ENCODE measurements around the gene AGAP4.
"Not testable (repeated sequence)": the region's sequence is repeated elsewhere in the genome, so short reads cannot be mapped to it uniquely, and the experiment has no call there.

Gene AGAP4

GRCh38 chr10:45817912-45818311, 29.4 kb downstream of the AGAP4 start:
- H3K4me1 ChIP-seq (ENCODE audit: control insufficient read depth, insufficient read depth, low read length) = no peaks in the 10 kb centered on the region
- H3K27me3 ChIP-seq (ENCODE audit: control insufficient read depth, insufficient read depth, low read length) = no peaks in the 10 kb centered on the region
- H3K4me3 ChIP-seq (ENCODE audit: low read length) = no peak overlapping the region
- no peaks in the 10 kb centered on the region for H3K9me3 ChIP-seq (replicated peaks; ENCODE audit: low read length)
- no peaks in the 10 kb centered on the region for H3K36me3 ChIP-seq (ENCODE audit: insufficient read depth, low read length)
- H3K4me2 ChIP-seq (ENCODE audit: low read length) = no peak overlapping the region
- H3K9ac ChIP-seq (ENCODE audit: low read depth, low read length) = no peak overlapping the region

GRCh38 chr10:45817130-45817859, 30.0 kb downstream of the AGAP4 start:
- Histone ChIP-seq H3K9ac (ENCODE audit: low read depth, low read length) (no peak overlapping the region), H3K4me3 (ENCODE audit: low read length) (no peak overlapping the region), H3K36me3 (ENCODE audit: insufficient read depth, low read length) (no peaks in the 10 kb centered on the region), H3K4me1 (ENCODE audit: control insufficient read depth, insufficient read depth, low read length) (no peaks in the 10 kb centered on the region), H3K27me3 (ENCODE audit: control insufficient read depth, insufficient read depth, low read length) (no peaks in the 10 kb centered on the region), H3K4me2 (ENCODE audit: low read length) (no peak overlapping the region), H3K9me3 (replicated peaks; ENCODE audit: low read length) (no peaks in the 10 kb centered on the region)

- H3K4me2 ChIP-seq (ENCODE audit: low read length) = not testable (repeated sequence)
Observed at GRCh38 chr10:45814146-45814545, 33.2 kb downstream of the AGAP4 start.

GRCh38 chr10:45812959-45813358, 34.3 kb downstream of the AGAP4 start:
- not testable (repeated sequence) for H3K4me1 ChIP-seq (ENCODE audit: control insufficient read depth, insufficient read depth, low read length); H3K9me3 ChIP-seq (replicated peaks; ENCODE audit: low read length)

More at GRCh38 chr10:45814146-45814545, 33.2 kb downstream of the AGAP4 start:
- H3K9ac ChIP-seq (ENCODE audit: low read depth, low read length); H3K4me1 ChIP-seq (ENCODE audit: control insufficient read depth, insufficient read depth, low read length); H3K27me3 ChIP-seq (ENCODE audit: control insufficient read depth, insufficient read depth, low read length); H3K9me3 ChIP-seq (replicated peaks; ENCODE audit: low read length); H3K36me3 ChIP-seq (ENCODE audit: insufficient read depth, low read length); H3K4me3 ChIP-seq (ENCODE audit: low read length): not testable (repeated sequence)

GRCh38 chr10:45811075-45811474, 36.2 kb downstream of the AGAP4 start:
- peaks cover 19% of the 10 kb centered on the region for H3K27me3 ChIP-seq (ENCODE audit: control insufficient read depth, insufficient read depth, low read length)
- H3K9ac ChIP-seq (ENCODE audit: low read depth, low read length) = no peak overlapping the region
- H3K36me3 ChIP-seq (ENCODE audit: insufficient read depth, low read length) = no peaks in the 10 kb centered on the region
- H3K4me1 ChIP-seq (ENCODE audit: control insufficient read depth, insufficient read depth, low read length) = no peaks in the 10 kb centered on the region
- H3K4me2 ChIP-seq (ENCODE audit: low read length) = no peak overlapping the region
- H3K4me3 ChIP-seq (ENCODE audit: low read length) = no peak overlapping the region
- H3K9me3 ChIP-seq (replicated peaks; ENCODE audit: low read length) = no peaks in the 10 kb centered on the region

More at GRCh38 chr10:45812959-45813358, 34.3 kb downstream of the AGAP4 start:
- H3K9ac ChIP-seq (ENCODE audit: low read depth, low read length); H3K4me3 ChIP-seq (ENCODE audit: low read length); H3K4me2 ChIP-seq (ENCODE audit: low read length); H3K36me3 ChIP-seq (ENCODE audit: insufficient read depth, low read length): not testable (repeated sequence)
- peaks cover 16% of the 10 kb centered on the region for H3K27me3 ChIP-seq (ENCODE audit: control insufficient read depth, insufficient read depth, low read length)

GRCh38 chr10:45809837-45810236, 37.5 kb downstream of the AGAP4 start:
- Histone ChIP-seq H3K27me3 (ENCODE audit: control insufficient read depth, insufficient read depth, low read length) (peaks cover 25% of the 10 kb centered on the region), H3K36me3 (ENCODE audit: insufficient read depth, low read length) (no peaks in the 10 kb centered on the region), H3K9me3 (replicated peaks; ENCODE audit: low read length) (no peaks in the 10 kb centered on the region), H3K9ac (ENCODE audit: low read depth, low read length) (no peak overlapping the region), H3K4me3 (ENCODE audit: low read length) (no peak overlapping the region), H3K4me2 (ENCODE audit: low read length) (no peak overlapping the region), H3K4me1 (ENCODE audit: control insufficient read depth, insufficient read depth, low read length) (no peaks in the 10 kb centered on the region)

- H3K9me3 ChIP-seq (replicated peaks; ENCODE audit: low read length); H3K4me2 ChIP-seq (ENCODE audit: low read length); H3K9ac ChIP-seq (ENCODE audit: low read depth, low read length); H3K4me1 ChIP-seq (ENCODE audit: control insufficient read depth, insufficient read depth, low read length); H3K36me3 ChIP-seq (ENCODE audit: insufficient read depth, low read length); H3K4me3 ChIP-seq (ENCODE audit: low read length): not testable (repeated sequence)
- peaks cover 31% of the 10 kb centered on the region for H3K27me3 ChIP-seq (ENCODE audit: control insufficient read depth, insufficient read depth, low read length)
Observed at GRCh38 chr10:45804996-45805395, 42.3 kb downstream of the AGAP4 start.

GRCh38 chr10:45803060-45804010, 44.0 kb downstream of the AGAP4 start:
- not testable (repeated sequence) for H3K36me3 ChIP-seq (ENCODE audit: insufficient read depth, low read length); H3K4me2 ChIP-seq (ENCODE audit: low read length); H3K9ac ChIP-seq (ENCODE audit: low read depth, low read length); H3K9me3 ChIP-seq (replicated peaks; ENCODE audit: low read length); H3K4me3 ChIP-seq (ENCODE audit: low read length); H3K4me1 ChIP-seq (ENCODE audit: control insufficient read depth, insufficient read depth, low read length)
- peaks cover 23% of the 10 kb centered on the region for H3K27me3 ChIP-seq (ENCODE audit: control insufficient read depth, insufficient read depth, low read length)

- not testable (repeated sequence) for H3K9ac ChIP-seq (ENCODE audit: low read depth, low read length); H3K4me2 ChIP-seq (ENCODE audit: low read length); H3K9me3 ChIP-seq (replicated peaks; ENCODE audit: low read length); H3K4me1 ChIP-seq (ENCODE audit: control insufficient read depth, insufficient read depth, low read length); H3K4me3 ChIP-seq (ENCODE audit: low read length); H3K36me3 ChIP-seq (ENCODE audit: insufficient read depth, low read length); H3K27me3 ChIP-seq (ENCODE audit: control insufficient read depth, insufficient read depth, low read length)
Observed at GRCh38 chr10:45794761-45795160, 52.5 kb downstream of the AGAP4 start.

GRCh38 chr10:45790694-45791426, 56.4 kb downstream of the AGAP4 start:
- H3K9ac ChIP-seq (ENCODE audit: low read depth, low read length); H3K4me2 ChIP-seq (ENCODE audit: low read length); H3K27me3 ChIP-seq (ENCODE audit: control insufficient read depth, insufficient read depth, low read length); H3K9me3 ChIP-seq (replicated peaks; ENCODE audit: low read length); H3K4me3 ChIP-seq (ENCODE audit: low read length); H3K4me1 ChIP-seq (ENCODE audit: control insufficient read depth, insufficient read depth, low read length): not testable (repeated sequence)
- H3K36me3 ChIP-seq (ENCODE audit: insufficient read depth, low read length) = peaks cover 16% of the 10 kb centered on the region

GRCh38 chr10:45789991-45790390, 57.3 kb downstream of the AGAP4 start:
- H3K4me3 ChIP-seq (ENCODE audit: low read length) = not testable (repeated sequence)

More at GRCh38 chr10:45789991-45790390, 57.3 kb downstream of the AGAP4 start:
- H3K9me3 ChIP-seq (replicated peaks; ENCODE audit: low read length); H3K4me2 ChIP-seq (ENCODE audit: low read length); H3K27me3 ChIP-seq (ENCODE audit: control insufficient read depth, insufficient read depth, low read length); H3K4me1 ChIP-seq (ENCODE audit: control insufficient read depth, insufficient read depth, low read length); H3K9ac ChIP-seq (ENCODE audit: low read depth, low read length): not testable (repeated sequence)
- H3K36me3 ChIP-seq (ENCODE audit: insufficient read depth, low read length) = peaks cover 16% of the 10 kb centered on the region
